Stimulated activated CD8-positive, alpha-beta memory T cell treated with anti-CD3 and anti-CD28 coated beads, Interleukin-4, amount 100 ng/mL, for 24 hours (primary cell): ENCODE measurements around the gene DDX59.

Experiments used
- DNase-seq: peaks from one replicate; pipeline ENCODE4 v3.0.0-alpha.2; 2020; ENCODE audit warnings: low read depth

DDX59 gene

DNA sequence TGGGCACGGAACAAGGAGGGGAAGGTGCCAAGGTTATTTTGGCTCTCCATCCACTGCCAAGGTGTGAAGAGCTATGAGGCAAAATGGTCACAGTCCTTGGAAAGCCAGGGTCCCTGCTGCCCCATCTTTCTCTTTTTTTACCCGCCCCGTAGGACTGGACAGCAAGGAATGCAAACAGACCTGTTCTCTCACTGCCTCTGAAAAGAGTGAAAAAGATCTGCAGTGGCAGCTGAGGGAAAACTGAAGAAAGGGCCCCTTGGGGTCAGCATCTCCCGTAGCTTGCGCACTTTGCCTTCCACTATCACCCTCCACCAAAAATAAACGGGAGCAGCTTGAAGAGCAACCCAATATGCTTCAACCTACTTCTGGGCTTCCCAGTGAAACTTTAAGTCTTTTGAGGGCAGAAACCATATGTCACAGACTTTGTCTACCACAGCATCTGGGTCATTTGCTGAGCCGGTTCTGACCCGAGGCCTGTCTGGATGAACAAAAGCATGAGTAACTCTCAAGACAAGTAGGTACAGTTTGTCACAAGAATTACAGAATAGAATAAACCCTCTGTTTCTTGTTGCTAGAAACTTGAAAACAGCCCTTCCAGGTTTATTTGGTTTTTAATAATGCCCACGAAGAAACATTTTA is 39.7 kb downstream of the DDX59 start:
- no peak for DNase-seq

DNA sequence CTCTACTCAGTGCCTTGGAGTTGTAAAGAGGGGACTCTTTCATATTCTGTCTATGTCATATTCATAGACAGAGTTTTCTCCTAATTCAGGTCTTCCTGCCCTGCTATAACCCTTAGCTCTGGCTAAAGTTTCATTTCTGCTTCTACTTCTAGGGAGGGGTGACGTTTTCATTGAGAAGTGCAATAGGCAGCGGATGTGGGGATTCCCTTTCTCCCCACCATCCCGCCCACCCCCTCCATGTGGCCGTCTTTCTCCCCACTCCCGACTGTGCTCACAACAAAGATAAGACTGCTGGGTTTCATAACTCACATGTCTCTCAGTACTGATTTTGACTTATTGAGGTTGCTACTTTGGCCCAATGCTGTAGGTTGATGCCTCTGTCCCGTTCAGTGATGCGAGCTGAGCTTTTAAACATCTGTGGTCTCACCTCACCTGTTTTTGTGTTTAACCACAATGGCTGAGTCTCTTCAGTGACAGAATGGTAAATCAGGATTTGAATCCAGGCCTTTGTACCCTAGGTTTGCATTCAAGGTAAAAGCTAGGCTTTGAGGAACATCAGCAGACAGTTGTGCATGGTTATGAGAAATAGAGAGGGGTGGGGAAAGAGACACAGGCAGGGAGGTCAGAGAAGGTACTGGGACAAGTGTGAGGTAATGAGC is 41.4 kb downstream of the DDX59 start:
- peak; percentile 43 for DNase-seq

DNA sequence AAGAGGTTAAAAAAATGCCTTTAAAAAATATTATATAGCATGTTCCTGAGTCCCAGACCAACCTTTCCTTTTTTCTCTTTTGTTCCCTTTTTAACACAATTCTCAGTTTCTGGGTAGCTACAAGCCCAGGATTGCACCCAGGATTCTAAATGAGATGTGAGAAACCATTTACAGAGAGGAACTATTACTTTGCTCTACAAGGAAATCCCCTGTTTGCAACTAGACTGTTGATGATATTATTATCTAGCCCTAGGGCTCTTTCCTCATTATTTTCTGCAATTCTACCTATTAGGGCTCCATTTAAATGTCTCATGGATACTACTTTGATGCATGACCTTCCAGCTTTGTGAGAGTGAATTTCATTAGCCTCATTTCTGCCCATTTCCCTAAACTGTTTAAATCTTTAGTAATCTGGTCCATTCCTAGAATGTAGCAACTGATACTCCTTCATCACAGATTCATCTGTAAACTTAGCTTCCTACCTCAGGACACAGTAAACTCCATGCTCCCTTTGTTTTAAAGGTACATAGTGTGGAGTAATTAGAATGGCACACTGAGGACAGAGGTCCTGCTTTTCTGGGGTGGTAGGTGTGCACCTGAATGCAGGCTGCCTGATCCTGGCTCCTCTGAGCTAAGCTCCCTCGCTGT is 42.0 kb downstream of the DDX59 start:
- DNase-seq = no peak

DNA sequence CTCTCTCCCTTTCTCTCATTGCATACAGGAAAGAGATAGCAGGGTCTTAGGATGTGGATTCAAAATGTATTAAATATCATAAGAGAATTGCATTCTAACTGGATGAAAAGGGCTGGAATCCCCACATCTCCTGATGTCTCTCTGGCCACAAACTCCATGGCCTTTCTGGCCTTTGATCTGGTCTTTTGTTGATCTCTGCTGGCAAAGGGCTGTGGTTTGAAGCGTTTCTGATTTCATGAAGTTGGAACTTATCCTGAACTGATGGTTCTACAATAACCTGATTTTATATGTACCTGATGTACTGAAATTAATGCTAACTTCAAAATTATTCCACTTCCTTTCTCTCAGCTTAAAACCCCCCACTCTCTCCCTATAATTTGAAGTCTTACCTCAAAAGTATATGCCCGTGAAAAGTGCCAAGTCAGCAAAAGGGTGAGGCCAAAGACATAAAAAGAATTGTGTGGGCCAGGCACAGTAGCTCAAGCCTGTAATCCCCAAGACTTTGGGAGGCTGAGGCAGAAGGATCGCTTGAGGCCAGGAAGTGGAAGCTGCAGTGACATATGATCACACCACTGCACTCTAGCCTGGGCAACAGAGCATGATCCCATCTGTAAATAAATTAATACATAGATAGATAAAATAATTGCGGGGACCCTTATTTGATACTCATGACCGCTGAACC is 42.7 kb downstream of the DDX59 start:
- DNase-seq = no peak

DNA sequence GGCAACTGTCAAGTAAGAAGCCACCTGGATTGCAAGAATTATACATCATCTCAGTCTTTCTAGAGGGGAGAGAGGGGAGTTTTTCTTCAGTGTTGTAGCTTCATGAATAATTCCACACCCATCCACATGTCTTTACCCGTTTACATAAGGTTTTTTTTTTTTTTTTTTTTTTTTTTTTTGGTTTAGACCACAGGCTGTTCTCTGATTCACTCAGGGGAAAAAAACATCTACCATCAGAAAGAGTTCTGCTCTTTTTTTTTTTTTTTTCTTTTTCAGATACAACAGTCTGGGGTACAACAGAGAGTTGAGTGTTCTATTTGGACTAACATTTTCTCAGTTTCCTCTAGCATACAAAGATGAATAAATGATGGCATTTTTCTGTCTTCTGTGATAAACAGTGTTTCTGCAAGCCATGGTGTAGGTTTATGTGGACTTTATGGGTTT is 44.3 kb downstream of the DDX59 start:
- no peak for DNase-seq

DNA sequence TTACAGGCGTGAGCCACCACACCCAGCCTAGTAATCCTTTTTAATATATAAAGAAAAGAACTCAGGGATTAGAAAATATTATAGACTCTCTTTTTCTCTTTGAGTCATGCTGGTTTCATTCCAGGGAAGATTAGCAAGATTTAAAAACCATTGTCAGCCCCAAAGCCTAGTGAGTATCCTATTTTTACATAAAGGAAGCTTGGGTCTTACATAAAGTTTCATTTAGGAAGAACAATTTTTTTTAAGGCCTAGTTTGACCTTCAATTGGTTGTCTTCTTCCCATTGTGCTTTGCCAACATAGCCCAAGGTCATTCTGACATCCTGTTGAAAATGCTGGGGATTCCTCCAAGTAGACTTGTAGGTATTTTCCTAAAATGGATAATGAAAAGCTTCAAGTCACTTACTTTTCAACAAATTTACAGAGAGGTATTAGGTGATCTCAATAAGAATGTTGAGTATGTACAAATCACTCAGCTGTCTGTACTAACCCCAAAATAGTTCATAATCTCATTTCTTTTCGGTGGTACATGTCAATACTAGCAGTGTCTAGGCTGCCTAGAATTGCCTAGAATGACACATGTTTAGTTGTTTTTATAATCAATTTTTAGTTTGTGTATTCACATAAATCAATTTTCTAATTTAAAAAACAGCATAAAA is 44.9 kb downstream of the DDX59 start:
- DNase-seq = no peak

DNA sequence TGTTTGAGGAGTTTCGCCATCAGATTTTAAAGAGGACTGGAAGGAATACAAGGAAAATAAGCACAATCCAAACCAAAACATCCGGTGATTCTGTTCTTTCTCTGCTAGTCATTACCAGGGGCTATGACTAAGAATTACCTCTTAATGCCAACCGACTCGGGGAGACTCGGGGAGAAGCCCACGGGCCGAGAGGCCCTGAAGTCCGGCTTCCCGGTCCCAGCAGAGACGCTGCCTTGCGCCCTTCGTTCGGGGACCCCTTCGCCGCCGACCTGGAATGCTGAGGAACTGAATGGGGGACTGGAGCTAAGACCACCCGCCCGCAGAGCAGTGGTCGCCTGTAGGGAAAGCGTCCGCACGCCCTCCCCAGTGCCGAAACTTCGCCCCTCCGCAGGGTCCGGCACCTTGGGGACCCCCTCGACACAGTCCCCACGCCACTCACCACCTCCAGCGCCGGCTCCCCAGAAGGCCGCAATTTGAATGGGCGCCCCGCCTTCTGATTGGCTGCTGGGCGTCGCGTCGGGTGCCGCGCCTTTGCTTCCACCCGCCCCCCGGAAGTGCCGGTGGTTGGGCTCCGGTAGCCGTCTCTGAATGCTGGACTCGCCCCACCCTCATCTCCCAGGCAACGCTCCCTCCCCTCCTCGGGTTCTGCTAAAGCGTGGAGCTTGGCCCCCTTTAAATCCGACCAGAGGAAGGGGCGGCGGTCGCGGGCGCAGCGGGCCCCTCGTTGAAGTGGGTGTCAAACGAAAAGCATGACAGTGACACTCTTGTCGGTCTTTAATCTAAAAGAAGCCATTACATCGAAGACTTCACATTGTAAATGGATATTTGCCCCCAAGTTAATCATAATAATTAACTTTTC is 49.2 kb downstream of the DDX59 start, which contains the start of gene KIF14:
Gene KIF14, minus strand, starts transcription at position 479 of the 859 bp plus-strand sequence. CDS start 2,028 bp downstream, outside the sequence.
- peak; percentile 87 for DNase-seq

DNA sequence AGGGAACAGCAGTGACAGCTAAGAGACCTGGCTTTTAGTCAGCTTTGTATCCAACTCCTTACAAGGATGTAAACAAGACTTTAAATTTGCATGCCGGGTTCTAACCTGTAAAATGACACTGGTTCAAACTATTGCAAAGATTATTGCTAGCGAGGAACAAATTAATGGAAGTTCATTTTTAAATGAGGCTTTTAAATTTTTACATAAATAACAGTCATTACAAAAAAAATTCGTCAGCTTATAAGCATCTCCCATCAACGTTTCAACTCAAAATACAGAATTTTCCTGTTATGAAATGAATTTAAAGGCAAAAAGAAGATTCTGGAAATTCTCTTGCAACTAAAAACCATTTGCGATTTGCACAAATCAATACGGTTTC is 49.8 kb downstream of the DDX59 start:
- DNase-seq = no peak

DNA sequence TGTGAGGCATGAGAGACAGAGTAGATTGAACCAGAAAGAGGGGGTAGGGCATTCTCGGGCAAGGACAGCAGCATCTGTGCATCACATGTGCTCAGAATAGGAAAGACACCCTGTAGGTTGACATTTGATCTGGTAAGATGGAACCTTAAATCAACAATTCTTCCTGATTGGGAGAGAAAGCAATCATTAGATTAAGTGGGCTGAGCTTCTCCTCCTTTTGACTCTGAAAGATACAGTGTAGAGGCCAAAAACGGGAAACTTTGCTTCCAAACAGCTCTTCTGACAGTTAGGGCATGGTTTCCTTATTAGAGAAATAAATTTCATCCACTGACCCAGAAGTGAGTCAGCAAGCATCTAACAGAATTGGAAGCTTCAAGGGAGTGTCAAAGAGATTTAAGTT is 58.9 kb downstream of the DDX59 start:
- no peak for DNase-seq

DNA sequence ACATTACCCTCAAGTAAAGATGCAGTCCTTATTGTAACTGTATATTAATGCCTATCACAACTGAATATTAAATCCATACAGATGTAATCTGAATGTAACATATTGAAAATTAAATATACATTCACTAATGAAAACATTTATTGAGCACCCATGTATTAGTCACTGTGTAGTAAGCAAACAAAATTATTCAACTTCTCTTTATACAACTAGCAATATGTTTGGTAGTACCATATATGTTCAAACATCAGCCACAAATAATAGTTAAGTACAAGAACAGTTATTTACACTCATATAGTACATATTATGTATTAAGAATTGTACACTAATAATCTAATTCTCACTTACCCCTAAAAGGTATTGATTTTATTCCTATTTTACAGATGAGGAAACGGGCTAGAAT is 67.1 kb downstream of the DDX59 start:
- no peak for DNase-seq
